ENCODE results near the gene TPP1.

GRCh38 chr11:6602096-6602940 is 16.9 kb downstream of the TPP1 start:
- no peak for TF ChIP-seq CTCF (IDR thresholded peaks at IDR 0.05)
- TF ChIP-seq POLR2A (IDR thresholded peaks at IDR 0.05): no peak
